GM19467 (cell line): Measurements from ENCODE around the gene SSUH2.
"Not testable (repeated sequence)": the region's sequence is repeated elsewhere in the genome, so short reads cannot be mapped to it uniquely, and the experiment has no call there.

Experiments used
- ATAC-seq: cut with Tn5 transposase; IDR thresholded peaks from one replicate; pipeline ENCODE4 v1.9.1; 2021; ENCODE audit warnings: mild to moderate bottlenecking, moderate library complexity; ENCODE audit not compliant: unreplicated experiment

Gene SSUH2

GRCh38 chr3:8584661-8585060 lies 59.9 kb downstream of the SSUH2 start:
- ATAC-seq = no peak

GRCh38 chr3:8581806-8582445 lies 62.7 kb downstream of the SSUH2 start:
- no peak for ATAC-seq

DNA sequence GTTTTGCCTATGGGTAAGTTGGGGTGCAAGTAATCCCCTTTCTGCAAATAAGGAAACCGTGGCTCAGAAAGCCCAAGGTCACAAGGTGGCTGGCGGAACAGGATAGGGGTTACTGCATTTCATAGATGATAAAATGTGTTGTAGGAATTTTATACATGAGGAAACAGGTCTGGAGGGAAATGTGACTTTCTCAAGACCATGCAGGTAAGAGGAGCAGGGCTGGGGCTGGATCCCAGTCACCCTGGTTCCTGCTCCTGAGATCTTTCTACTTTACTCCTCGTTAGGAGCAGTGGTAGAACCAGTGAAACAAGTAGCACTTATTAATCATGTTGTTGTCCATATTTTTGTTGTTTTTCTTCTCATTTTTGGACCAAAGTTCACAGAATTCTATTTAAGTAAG lies 63.2 kb downstream of the SSUH2 start:
- ATAC-seq = no peak

DNA sequence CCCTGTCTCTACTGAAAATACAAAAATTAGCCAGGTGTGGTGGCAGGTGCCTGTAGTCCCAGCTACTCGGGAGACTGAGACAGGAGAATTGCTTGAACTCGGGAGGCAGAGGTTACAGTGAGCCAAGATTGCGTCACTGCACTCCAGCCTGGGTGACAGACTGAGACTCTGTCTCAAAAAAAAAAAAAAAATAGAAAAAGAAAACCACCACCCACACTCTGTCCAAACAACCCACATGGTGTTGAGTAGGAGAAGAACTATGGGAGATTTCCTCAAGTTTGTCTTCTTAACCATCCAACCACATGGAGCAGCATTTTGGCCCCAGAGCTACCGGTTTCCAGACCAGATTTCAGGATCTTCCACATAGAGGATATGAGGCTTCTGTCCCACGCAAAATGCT lies 64.2 kb downstream of the SSUH2 start:
- ATAC-seq = not testable (repeated sequence)

DNA sequence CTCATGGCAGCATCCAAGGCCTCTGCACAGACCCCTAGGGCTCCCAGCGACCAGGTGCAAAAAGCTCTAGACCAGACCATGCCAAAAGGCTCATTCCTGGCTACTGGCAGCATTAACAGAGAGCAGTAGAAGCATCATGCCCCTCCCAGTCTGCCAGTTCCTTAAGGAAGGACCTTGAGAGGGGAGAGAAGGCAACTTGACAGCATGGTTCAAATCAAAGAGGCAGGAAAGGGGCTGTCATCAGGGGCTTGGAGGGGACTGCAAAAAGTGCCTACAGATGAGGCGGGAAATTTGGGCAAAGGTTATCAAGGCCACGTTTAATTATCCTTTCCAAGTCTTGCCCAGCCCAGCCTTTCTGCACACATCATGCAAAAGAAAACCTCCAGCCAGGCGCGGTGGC lies 64.7 kb downstream of the SSUH2 start:
- no peak for ATAC-seq

DNA sequence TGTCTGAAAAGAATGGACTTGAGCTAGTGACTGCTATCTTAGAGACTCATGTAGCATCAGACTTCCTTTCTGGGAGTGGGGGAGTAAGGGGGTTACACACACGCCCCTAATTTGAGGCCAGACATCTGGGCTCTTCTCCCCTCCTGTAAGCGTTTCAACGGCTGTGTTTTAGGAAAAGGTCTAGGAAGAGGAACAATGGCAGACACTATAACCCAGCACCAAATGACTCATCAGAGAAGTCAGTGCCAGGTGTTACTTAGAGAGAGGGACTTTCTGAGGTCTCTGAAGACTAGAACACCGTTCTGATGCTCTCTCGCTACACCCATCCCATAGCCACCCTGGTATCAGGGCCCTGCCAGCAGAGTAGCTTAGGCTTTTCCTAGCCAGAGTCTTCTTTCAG lies 65.5 kb downstream of the SSUH2 start:
- peak; percentile 98 for ATAC-seq

DNA sequence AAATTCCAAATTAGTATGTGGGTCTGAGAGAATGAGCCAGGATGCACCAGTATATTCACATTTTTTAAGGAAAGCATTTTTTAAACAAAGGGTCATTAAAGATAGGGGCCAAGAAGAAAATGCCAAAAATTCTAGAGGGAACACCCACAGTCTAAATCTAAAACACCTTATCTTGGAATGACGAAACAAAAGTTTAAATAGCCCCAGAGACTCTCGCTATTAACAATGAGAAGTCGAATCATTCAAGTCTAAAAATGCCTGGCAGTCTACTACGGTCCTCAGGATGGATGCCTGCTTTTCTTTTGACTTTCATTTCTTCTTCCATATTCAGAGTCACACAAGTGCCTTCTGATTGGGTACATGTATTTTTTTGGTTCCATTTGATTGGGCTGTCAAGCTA lies 66.3 kb downstream of the SSUH2 start:
- no peak for ATAC-seq

GRCh38 chr3:8576841-8577571 lies 67.6 kb downstream of the SSUH2 start:
- ATAC-seq = no peak

DNA sequence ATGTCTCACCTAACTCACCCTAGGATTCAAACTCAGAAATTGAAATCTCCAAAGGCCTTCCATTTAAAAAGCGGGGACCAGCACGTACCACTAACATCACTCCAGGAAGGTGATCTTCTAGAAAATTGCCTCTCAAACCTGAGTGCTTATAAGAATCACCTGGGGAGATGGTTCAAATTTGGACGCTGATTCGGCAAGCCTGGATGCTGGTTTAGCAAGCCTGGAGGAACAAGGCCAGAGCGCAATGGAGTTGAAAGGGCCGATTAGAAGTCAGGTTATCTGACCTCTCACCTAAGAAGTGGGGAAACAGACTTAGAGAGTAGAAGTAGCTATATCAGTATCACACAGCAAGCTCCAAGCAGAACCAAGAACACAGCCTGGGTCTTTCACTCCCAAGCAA lies 68.2 kb downstream of the SSUH2 start:
- ATAC-seq = no peak

DNA sequence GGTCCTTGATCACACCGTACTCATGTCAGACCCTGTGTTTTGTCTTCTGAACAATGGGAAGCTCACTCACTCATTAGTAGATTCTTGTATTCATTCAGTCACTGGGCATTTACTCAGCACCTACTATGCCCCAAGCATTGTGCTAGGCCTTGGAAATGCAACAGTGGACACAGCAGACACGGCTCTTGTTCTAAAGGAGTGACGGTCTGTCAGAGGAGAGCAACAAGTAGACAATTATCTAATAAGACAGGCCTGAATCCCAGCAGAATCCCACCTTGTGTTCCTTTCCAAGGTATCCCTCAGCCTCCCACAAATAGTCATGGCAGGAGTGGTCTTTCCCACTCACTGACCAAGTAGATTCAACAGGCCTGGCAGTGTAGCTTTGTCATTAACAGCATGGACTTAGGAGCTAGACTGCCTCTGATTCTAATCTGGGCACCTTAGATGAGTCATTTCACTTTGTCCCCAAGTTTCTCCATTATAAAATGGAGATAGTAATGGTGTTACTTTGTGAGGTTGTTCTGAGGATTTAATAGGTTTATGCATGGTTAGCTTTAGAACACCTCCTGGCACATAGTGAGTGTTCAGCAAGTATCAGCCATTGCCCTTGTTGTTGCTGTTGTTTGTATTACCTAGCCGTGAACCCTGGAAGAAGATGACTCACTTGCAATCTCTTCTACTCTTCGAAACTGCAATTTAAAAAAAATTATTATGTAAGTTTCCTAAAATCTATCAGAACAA lies 69.1 kb downstream of the SSUH2 start:
- no peak for ATAC-seq

DNA sequence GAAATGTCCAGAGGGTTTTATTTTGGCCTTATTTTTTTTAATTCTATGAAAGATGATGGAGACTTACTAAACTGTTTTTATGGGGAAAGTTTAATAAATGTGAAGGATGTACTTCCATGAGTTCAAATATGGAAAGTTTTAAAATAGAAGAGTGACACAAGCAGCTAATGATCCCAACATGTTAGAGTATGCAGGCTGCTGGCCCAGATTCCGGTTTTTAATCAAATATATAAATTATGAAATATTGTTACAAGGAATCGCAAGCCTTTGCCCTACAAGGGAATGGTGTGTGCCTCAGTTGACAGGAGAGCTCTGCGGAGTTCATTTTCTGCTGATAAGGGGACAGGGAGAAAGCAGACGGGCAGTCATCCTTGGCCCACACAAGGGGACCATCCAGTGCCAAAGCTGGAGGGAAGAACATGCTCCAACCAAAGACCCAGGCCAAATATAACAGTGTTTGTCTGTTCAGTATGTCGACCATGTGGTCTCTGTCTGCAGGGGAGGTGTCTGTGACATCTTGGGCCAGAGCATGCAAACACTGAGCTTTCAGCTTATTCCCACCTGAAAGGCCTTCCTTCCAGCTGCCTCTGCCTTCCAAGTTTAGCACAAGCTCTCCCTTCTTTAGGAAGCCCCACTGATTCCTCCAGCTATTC lies 69.8 kb downstream of the SSUH2 start:
- ATAC-seq = no peak

GRCh38 chr3:8574040-8574669 lies 70.4 kb downstream of the SSUH2 start:
- ATAC-seq = no peak

DNA sequence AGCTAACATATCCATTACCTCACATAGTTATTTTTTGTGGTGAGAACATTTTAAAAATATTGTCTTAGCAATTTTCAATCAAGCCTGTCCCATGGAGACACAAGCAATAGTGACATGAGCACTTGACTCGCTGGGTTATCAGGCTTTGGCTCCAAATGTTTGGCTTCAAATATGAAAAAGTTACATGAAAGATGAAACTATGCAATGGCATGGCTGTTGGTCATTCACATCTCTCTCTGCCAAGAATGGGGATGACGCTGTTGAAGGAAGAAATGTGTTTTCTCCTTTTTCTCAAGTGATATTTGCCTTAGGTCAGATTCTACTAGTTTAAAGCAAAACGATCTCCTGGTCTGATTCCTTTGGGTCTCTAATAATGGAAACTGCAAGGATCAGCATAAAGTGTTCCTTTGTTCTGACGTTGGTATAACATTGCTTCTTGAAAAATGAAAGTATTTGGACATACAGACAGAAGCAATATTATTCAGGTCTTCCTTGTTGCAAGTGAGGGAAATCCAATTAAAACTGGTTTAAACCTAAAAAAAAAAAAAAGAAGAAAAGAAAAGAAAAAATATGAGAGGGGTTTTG lies 71.2 kb downstream of the SSUH2 start:
- no peak for ATAC-seq

DNA sequence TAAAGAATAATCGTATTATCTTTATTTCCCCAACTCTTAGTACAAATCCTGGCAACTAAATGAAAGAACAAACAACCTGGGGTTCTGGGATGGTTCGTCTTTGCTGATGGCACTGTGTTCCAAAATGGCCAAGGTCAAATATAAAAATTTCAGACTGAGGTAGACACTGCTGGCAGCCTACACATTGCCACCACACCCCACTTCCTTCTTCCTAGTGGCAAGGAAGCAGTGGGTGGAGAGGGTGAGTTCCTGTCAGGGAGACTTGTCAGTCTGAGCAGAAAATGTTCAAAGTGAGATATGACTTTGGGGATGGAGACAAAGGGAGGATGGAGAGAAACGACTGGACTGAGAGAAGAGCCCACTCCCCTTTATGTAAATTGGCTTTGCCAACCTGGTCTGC lies 73.3 kb downstream of the SSUH2 start:
- no peak for ATAC-seq
